Subcutaneous abdominal adipose tissue (tissue), 5 donors: ENCODE data around the gene PRAC2.

Experiments used
- H3K27ac ChIP-seq: one replicate; pipeline ENCODE4 v1.7.0; 2013; ENCODE audit warnings: low read depth, mild to moderate bottlenecking, inconsistent platforms, low read length, moderate library complexity
- H3K27me3 ChIP-seq, 5 donors: one replicate each; pipeline ENCODE4 v1.7.0; 2013; ENCODE audit warnings: low read length in 5 of 5, inconsistent platforms in 1 of 5; ENCODE audit not compliant: control insufficient read depth in 5 of 5, insufficient read depth in 4 of 5
- H3K36me3 ChIP-seq, 5 donors: one replicate each; pipeline ENCODE4 v1.7.0; 2013; ENCODE audit warnings: low read length in 5 of 5; ENCODE audit not compliant: control insufficient read depth in 5 of 5, insufficient read depth in 5 of 5
- H3K4me1 ChIP-seq, 5 donors: one replicate each; pipeline ENCODE4 v1.7.0; 2013; ENCODE audit warnings: low read length in 5 of 5, mild to moderate bottlenecking in 3 of 5, moderate library complexity in 1 of 5; ENCODE audit not compliant: control insufficient read depth in 5 of 5, insufficient read depth in 5 of 5
- H3K4me3 ChIP-seq, 5 donors: one replicate each; pipeline ENCODE4 v1.7.0; 2013; ENCODE audit warnings: low read length in 5 of 5, low read depth in 1 of 5
- H3K9ac ChIP-seq, 5 donors: one replicate each; pipeline ENCODE4 v1.7.0; 2013; ENCODE audit warnings: low read length in 5 of 5, mild to moderate bottlenecking in 4 of 5, moderate library complexity in 3 of 5
- H3K9me3 ChIP-seq, 5 donors: one replicate each; pipeline ENCODE4 v1.7.0; 2013; ENCODE audit warnings: low read length in 5 of 5; ENCODE audit not compliant: control insufficient read depth in 5 of 5
- donor health status: healthy.
- donor health status: healthy.
- donor health status: healthy.
- donor health status: healthy.
- donor health status: healthy.

PRAC2 gene

DNA sequence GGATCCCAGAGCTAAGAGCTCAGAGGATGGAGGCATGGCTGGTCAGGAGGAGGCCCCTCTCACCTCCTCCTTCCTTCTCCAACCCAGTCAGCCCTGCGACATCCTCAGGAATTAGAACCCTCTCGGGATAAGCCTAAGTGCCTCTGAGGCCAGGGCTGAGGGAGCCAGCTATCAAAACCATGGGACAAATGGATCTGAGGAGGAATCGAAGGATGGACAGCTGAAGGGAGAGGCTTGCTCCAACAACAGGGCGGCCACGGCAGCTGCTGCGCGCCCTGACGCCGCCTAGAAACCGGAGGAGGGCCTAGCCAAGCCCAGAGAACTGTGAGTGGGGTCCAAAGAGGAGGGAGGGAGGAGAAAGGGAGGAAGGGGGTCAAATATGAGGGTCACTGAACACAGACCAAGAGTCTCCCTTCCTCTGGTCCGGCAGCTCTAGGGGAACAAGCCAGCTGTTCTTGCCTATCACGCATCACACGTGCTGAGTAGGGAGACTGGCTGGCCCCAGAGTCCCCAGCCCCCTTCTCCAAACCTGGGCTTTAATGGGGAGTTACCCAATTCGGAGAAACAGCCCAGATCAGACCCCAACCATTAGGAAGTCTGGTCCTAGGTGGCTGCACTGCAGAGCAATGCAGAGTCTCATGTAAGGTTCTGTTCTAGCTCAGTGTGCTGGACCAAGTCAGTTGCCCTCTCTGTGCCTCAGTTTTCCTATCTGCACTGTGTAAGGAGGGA, 11.5 kb downstream of the PRAC2 start:
- Histone ChIP-seq H3K27me3 (peaks cover 66 to 89% (median 79%) of the 10 kb centered on the region in 5 donors), H3K36me3 (no peaks in the 10 kb centered on the region), H3K4me3 (no peak overlapping the region), H3K27ac (no peak overlapping the region), H3K4me1 (peaks cover 0 to 5% (median under 1%) of the 10 kb centered on the region in 5 donors), H3K9me3 (no peaks in the 10 kb centered on the region), H3K9ac (no peak overlapping the region)

GRCh38 chr17:48735062-48735351, 12.0 kb downstream of the PRAC2 start:
- peaks cover 0 to 4% (median 0%) of the 10 kb centered on the region in 5 donors for H3K4me1 ChIP-seq
- no peaks in the 10 kb centered on the region for H3K9me3 ChIP-seq
- no peak overlapping the region for H3K27ac ChIP-seq
- peaks cover 61 to 84% (median 74%) of the 10 kb centered on the region in 5 donors for H3K27me3 ChIP-seq
- no peak overlapping the region for H3K4me3 ChIP-seq
- no peak overlapping the region for H3K9ac ChIP-seq
- no peaks in the 10 kb centered on the region for H3K36me3 ChIP-seq

DNA sequence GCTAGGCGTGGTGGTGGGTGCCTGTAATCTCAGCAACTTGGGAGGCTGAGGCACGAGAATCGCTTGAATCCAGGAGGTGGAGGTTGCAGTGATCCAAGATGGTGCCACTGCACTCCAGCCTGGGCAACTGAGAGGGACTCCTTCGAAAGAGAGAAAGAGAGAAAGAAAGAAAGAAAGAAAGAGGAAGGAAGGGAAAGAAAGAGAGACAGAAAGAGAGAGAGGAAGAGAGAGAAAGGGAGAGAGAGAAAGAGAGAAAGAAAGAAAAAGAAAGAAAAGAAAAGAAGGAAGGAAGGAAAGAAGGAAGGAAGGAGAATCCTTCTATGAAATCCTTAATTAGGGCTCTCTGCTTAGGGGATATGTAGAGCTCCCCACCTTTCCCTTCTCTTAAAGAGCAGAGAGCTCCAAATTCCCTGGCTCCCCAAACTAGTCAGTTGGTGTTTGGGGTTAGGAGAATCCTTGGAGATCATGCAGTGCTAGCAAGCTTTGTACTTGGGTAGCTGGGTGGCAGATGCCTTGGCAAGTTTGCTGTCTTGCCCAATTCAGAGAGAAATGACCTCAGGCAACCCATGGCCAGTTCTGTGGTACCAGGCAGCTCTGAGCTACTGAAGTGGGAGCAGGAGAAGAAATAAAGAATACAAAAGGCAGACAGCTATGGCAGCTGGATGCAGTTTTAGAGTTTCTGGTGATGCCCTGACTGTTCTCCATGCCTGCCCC, 14.5 kb downstream of the PRAC2 start:
- Histone ChIP-seq H3K4me1 (peaks cover 0 to 4% (median 0%) of the 10 kb centered on the region in 5 donors), H3K9ac (no peak overlapping the region), H3K9me3 (peaks cover 0 to 2% (median 0%) of the 10 kb centered on the region in 5 donors), H3K36me3 (no peaks in the 10 kb centered on the region), H3K27ac (no peak overlapping the region), H3K27me3 (peaks cover 58 to 84% (median 71%) of the 10 kb centered on the region in 5 donors), H3K4me3 (no peak overlapping the region)

GRCh38 chr17:48738424-48738802, 15.4 kb downstream of the PRAC2 start:
- H3K36me3 ChIP-seq = no peaks in the 10 kb centered on the region
- H3K4me3 ChIP-seq = no peak overlapping the region
- no peak overlapping the region for H3K27ac ChIP-seq
- H3K9ac ChIP-seq = no peak overlapping the region
- peaks cover 0 to 2% (median 0%) of the 10 kb centered on the region in 5 donors for H3K4me1 ChIP-seq
- H3K27me3 ChIP-seq = peaks cover 59 to 83% (median 69%) of the 10 kb centered on the region in 5 donors
- peaks cover 0 to 2% (median 0%) of the 10 kb centered on the region in 5 donors for H3K9me3 ChIP-seq

- H3K4me1 ChIP-seq = no peaks in the 10 kb centered on the region
- H3K9ac ChIP-seq = no peak overlapping the region
- H3K4me3 ChIP-seq = no peak overlapping the region
- no peak overlapping the region for H3K27ac ChIP-seq
- H3K9me3 ChIP-seq = peaks cover 0 to 2% (median 0%) of the 10 kb centered on the region in 5 donors
- H3K27me3 ChIP-seq = peaks cover 59 to 84% (median 71%) of the 10 kb centered on the region in 5 donors
- H3K36me3 ChIP-seq = no peaks in the 10 kb centered on the region
Observed at GRCh38 chr17:48738803-48739526, 16.0 kb downstream of the PRAC2 start.

- no peak overlapping the region for H3K4me3 ChIP-seq
- no peaks in the 10 kb centered on the region for H3K4me1 ChIP-seq
- no peak overlapping the region for H3K27ac ChIP-seq
- peaks cover 0 to 2% (median 0%) of the 10 kb centered on the region in 5 donors for H3K9me3 ChIP-seq
- no peaks in the 10 kb centered on the region for H3K36me3 ChIP-seq
- H3K9ac ChIP-seq = no peak overlapping the region
- H3K27me3 ChIP-seq = peaks cover 50 to 84% (median 67%) of the 10 kb centered on the region in 5 donors
Observed at GRCh38 chr17:48740537-48740936, 17.6 kb downstream of the PRAC2 start.

- no peak overlapping the region for H3K9ac ChIP-seq
- H3K27ac ChIP-seq = no peak overlapping the region
- peaks cover 43 to 94% (median 73%) of the 10 kb centered on the region in 5 donors for H3K27me3 ChIP-seq
- peaks cover 0 to 7% (median 0%) of the 10 kb centered on the region in 5 donors for H3K4me1 ChIP-seq
- H3K9me3 ChIP-seq = peaks cover 0 to under 1% (median 0%) of the 10 kb centered on the region in 5 donors
- no peak overlapping the region for H3K4me3 ChIP-seq
- no peaks in the 10 kb centered on the region for H3K36me3 ChIP-seq
Observed at GRCh38 chr17:48745381-48746275, 22.6 kb downstream of the PRAC2 start.

DNA sequence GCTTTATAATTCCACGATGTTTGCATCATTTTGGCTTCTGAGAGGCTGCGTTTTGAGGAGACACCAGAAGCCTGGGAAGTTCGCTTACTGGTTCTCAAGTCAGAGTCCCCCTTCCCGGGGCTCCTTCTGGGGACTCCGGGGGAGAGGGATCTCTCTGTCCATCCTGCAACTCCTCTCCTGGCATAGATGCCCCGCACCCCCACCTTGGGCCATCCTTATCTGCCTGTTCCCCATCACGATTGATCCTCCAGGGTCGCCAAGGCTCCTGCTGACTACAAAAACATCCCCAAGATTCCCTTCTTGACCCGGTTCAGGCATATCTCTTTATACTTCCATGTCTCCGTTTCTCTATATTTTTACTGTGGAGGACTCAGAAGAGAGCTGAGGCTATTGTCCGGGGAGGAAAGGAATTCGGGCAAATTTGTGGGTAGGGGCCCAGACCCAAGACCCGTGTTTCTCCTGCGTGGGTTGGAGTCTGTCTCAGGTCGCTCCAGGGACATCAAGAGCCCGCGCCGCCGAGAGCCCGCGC, 24.0 kb downstream of the PRAC2 start:
- Histone ChIP-seq H3K27ac (no peak overlapping the region), H3K4me3 (no peak overlapping the region), H3K27me3 (peaks cover 52 to 99% (median 83%) of the 10 kb centered on the region in 5 donors), H3K9ac (no peak overlapping the region), H3K36me3 (no peaks in the 10 kb centered on the region), H3K4me1 (peaks cover 0 to 7% (median 0%) of the 10 kb centered on the region in 5 donors), H3K9me3 (no peaks in the 10 kb centered on the region)
